Measurements from ENCODE around the gene SPINT4. TPM values are rescaled to one million over a fixed set of nuclear protein-coding genes. Genes with fewer than 3 reads are reported as not detected.

SPINT4 gene
- total and polyA plus RNA-seq, 2 donors (not counting 1 experiment from before 2014, with no cell fraction given): not detected

- Histone ChIP-seq H3K79me2 (ENCODE audit: control insufficient read depth, insufficient read depth, low read length) (no peaks in the 10 kb centered on the region), H3K9ac (ENCODE audit: insufficient read depth, low read length) (no peak overlapping the region), H4K20me1 (ENCODE audit: control insufficient read depth, extremely low read depth, insufficient read depth, low read length) (no peaks in the 10 kb centered on the region), H3K36me3 (ENCODE audit: control insufficient read depth, insufficient read depth, low read length) (no peaks in the 10 kb centered on the region), H2AFZ (ENCODE audit: low read length) (peak overlapping the region; percentile 70), H3K4me2 (ENCODE audit: extremely low read depth, insufficient read depth, low read length) (peak overlapping the region; percentile 19), H3K27ac (ENCODE audit: insufficient read depth, low read length) (no peak overlapping the region), H3K4me3 (replicated peaks in 1 of 4; ENCODE audit: control extremely low read depth in 1 of 4, insufficient read depth in 1 of 4, low read depth in 3 of 4, low read length in 4 of 4) (peak overlapping the region in 1 of 4 experiments; percentile 27), H3K4me1 (ENCODE audit: control insufficient read depth, extremely low read depth, insufficient read depth, low read length) (peaks cover 7% of the 10 kb centered on the region), H3K27me3 (ENCODE audit: control insufficient read depth, insufficient read depth, low read length) (no peaks in the 10 kb centered on the region), H3K9me3 (ENCODE audit: control insufficient read depth, insufficient read depth, low read depth, low read length) (no peaks in the 10 kb centered on the region)
- DNase-seq (ENCODE audit: low read depth in 2 of 2): peak; percentile 60 to 84
- no peak for TF ChIP-seq EZH2 (IDR thresholded peaks at IDR 0.05; ENCODE audit: low read length, missing control alignments)
- TF ChIP-seq, protein P1, sequence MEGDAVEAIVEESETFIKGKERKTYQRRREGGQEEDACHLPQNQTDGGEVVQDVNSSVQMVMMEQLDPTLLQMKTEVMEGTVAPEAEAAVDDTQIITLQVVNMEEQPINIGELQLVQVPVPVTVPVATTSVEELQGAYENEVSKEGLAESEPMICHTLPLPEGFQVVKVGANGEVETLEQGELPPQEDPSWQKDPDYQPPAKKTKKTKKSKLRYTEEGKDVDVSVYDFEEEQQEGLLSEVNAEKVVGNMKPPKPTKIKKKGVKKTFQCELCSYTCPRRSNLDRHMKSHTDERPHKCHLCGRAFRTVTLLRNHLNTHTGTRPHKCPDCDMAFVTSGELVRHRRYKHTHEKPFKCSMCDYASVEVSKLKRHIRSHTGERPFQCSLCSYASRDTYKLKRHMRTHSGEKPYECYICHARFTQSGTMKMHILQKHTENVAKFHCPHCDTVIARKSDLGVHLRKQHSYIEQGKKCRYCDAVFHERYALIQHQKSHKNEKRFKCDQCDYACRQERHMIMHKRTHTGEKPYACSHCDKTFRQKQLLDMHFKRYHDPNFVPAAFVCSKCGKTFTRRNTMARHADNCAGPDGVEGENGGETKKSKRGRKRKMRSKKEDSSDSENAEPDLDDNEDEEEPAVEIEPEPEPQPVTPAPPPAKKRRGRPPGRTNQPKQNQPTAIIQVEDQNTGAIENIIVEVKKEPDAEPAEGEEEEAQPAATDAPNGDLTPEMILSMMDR (conservative IDR thresholded peaks at IDR 0.05 in 1 of 2, IDR thresholded peaks at IDR 0.05 in 1 of 2; ENCODE audit: low read depth in 1 of 2, low read length in 2 of 2): peak; percentile 92
Observed at GRCh38 chr20:45771182-45771759, 49.1 kb downstream of the SPINT4 start.

- Histone ChIP-seq H3K27me3 (ENCODE audit: control insufficient read depth, insufficient read depth, low read length) (no peaks in the 10 kb centered on the region), H3K4me3 (replicated peaks in 1 of 4; ENCODE audit: control extremely low read depth in 1 of 4, insufficient read depth in 1 of 4, low read depth in 3 of 4, low read length in 4 of 4) (no peak overlapping the region), H3K79me2 (ENCODE audit: control insufficient read depth, insufficient read depth, low read length) (no peaks in the 10 kb centered on the region), H4K20me1 (ENCODE audit: control insufficient read depth, extremely low read depth, insufficient read depth, low read length) (no peaks in the 10 kb centered on the region), H2AFZ (ENCODE audit: low read length) (no peak overlapping the region), H3K4me1 (ENCODE audit: control insufficient read depth, extremely low read depth, insufficient read depth, low read length) (peaks cover 7% of the 10 kb centered on the region), H3K4me2 (ENCODE audit: extremely low read depth, insufficient read depth, low read length) (no peak overlapping the region), H3K36me3 (ENCODE audit: control insufficient read depth, insufficient read depth, low read length) (no peaks in the 10 kb centered on the region), H3K9ac (ENCODE audit: insufficient read depth, low read length) (no peak overlapping the region), H3K9me3 (ENCODE audit: control insufficient read depth, insufficient read depth, low read depth, low read length) (no peaks in the 10 kb centered on the region), H3K27ac (ENCODE audit: insufficient read depth, low read length) (no peak overlapping the region)
- TF ChIP-seq EZH2 (IDR thresholded peaks at IDR 0.05; ENCODE audit: low read length, missing control alignments): no peak
- TF ChIP-seq, protein P1 (conservative IDR thresholded peaks at IDR 0.05 in 1 of 2, IDR thresholded peaks at IDR 0.05 in 1 of 2; ENCODE audit: low read depth in 1 of 2, low read length in 2 of 2): no peak
- DNase-seq (ENCODE audit: low read depth in 2 of 2): peak in 1 of 2 donors; percentile 12
Observed at GRCh38 chr20:45772693-45773092, 50.5 kb downstream of the SPINT4 start.

GRCh38 chr20:45774945-45775344 lies 52.8 kb downstream of the SPINT4 start:
- H3K4me1 ChIP-seq (ENCODE audit: control insufficient read depth, extremely low read depth, insufficient read depth, low read length): peaks cover 22% of the 10 kb centered on the region
- no peak overlapping the region for H3K9ac ChIP-seq (ENCODE audit: insufficient read depth, low read length)
- H3K79me2 ChIP-seq (ENCODE audit: control insufficient read depth, insufficient read depth, low read length): no peaks in the 10 kb centered on the region
- H2AFZ ChIP-seq (ENCODE audit: low read length): no peak overlapping the region
- H4K20me1 ChIP-seq (ENCODE audit: control insufficient read depth, extremely low read depth, insufficient read depth, low read length): no peaks in the 10 kb centered on the region
- TF ChIP-seq, protein P1 (conservative IDR thresholded peaks at IDR 0.05 in 1 of 2, IDR thresholded peaks at IDR 0.05 in 1 of 2; ENCODE audit: low read depth in 1 of 2, low read length in 2 of 2): no peak
- TF ChIP-seq EZH2 (IDR thresholded peaks at IDR 0.05; ENCODE audit: low read length, missing control alignments): no peak
- no peak for DNase-seq (ENCODE audit: low read depth in 2 of 2)
- no peaks in the 10 kb centered on the region for H3K36me3 ChIP-seq (ENCODE audit: control insufficient read depth, insufficient read depth, low read length)
- H3K4me2 ChIP-seq (ENCODE audit: extremely low read depth, insufficient read depth, low read length): no peak overlapping the region
- H3K9me3 ChIP-seq (ENCODE audit: control insufficient read depth, insufficient read depth, low read depth, low read length): no peaks in the 10 kb centered on the region
- H3K27ac ChIP-seq (ENCODE audit: insufficient read depth, low read length): no peak overlapping the region
- H3K4me3 ChIP-seq (replicated peaks in 1 of 4; ENCODE audit: control extremely low read depth in 1 of 4, insufficient read depth in 1 of 4, low read depth in 3 of 4, low read length in 4 of 4): no peak overlapping the region
- no peaks in the 10 kb centered on the region for H3K27me3 ChIP-seq (ENCODE audit: control insufficient read depth, insufficient read depth, low read length)

All from fibroblast of lung (primary cell).